HG02678 (cell line): ENCODE results near the gene MT1B.

Experiments used
- ATAC-seq: cut with Tn5 transposase; IDR thresholded peaks from one replicate; pipeline ENCODE4 v1.9.1; 2021; ENCODE audit warnings: mild to moderate bottlenecking, moderate library complexity; ENCODE audit not compliant: unreplicated experiment

Gene MT1B

GRCh38 chr16:56683424-56684172, 31.9 kb downstream of the MT1B start:
- ATAC-seq, result no peak

- ATAC-seq, result no peak
Measured at GRCh38 chr16:56684256-56684925, 32.7 kb downstream of the MT1B start.

- no peak for ATAC-seq
Measured at GRCh38 chr16:56684926-56685590, 33.4 kb downstream of the MT1B start.

- no peak for ATAC-seq
Measured at GRCh38 chr16:56686758-56687157, 35.1 kb downstream of the MT1B start.

GRCh38 chr16:56688762-56689161, 37.1 kb downstream of the MT1B start:
- no peak for ATAC-seq

GRCh38 chr16:56689171-56689570, 37.5 kb downstream of the MT1B start:
- ATAC-seq, result no peak

GRCh38 chr16:56690420-56691122, 38.9 kb downstream of the MT1B start:
- no peak for ATAC-seq

- no peak for ATAC-seq
Measured at GRCh38 chr16:56691885-56692284, 40.2 kb downstream of the MT1B start.

- ATAC-seq, result no peak
Measured at GRCh38 chr16:56695246-56695645, 43.6 kb downstream of the MT1B start.

GRCh38 chr16:56697456-56698155, 45.9 kb downstream of the MT1B start:
- no peak for ATAC-seq

- no peak for ATAC-seq
Measured at GRCh38 chr16:56700195-56700594, 48.5 kb downstream of the MT1B start.

- no peak for ATAC-seq
Measured at GRCh38 chr16:56700631-56701030, 48.9 kb downstream of the MT1B start.

GRCh38 chr16:56701534-56701933, 49.8 kb downstream of the MT1B start:
- no peak for ATAC-seq
